DOHH2 (cell line): ENCODE measurements around the gene PPP2R5E.

Experiments used
- H3F3A ChIP-seq: fragments of 200-600 bp; sonication (generic), shearing (Covaris generic); 2 replicates; pipeline ENCODE4 v1.6.0; 2016; ENCODE audit warnings: antibody characterized with exemption, mild to moderate bottlenecking; ENCODE audit not compliant: control insufficient read depth, insufficient read depth
- H3K27ac ChIP-seq: fragments of 200-600 bp; sonication (generic); 2 replicates; pipeline ENCODE4 v1.5.1; 2014; ENCODE audit warnings: low read depth, mild to moderate bottlenecking, low read length, moderate library complexity
- H3K27me3 ChIP-seq: fragments of 200-600 bp; sonication (generic); 2 replicates; pipeline ENCODE4 v1.6.1; 2014; ENCODE audit warnings: mild to moderate bottlenecking, low read length, mixed read lengths; ENCODE audit not compliant: control insufficient read depth
- H3K36me3 ChIP-seq: fragments of 200-600 bp; sonication (generic); 2 replicates; pipeline ENCODE4 v1.6.1; 2014; ENCODE audit warnings: mild to moderate bottlenecking, low read length, moderate library complexity, mixed read lengths; ENCODE audit not compliant: control insufficient read depth
- H3K4me1 ChIP-seq: fragments of 200-600 bp; sonication (generic); 2 replicates; pipeline ENCODE4 v1.6.1; 2014; ENCODE audit warnings: mild to moderate bottlenecking, low read length, mixed read lengths; ENCODE audit not compliant: control insufficient read depth
- H3K4me2 ChIP-seq: fragments of 200-600 bp; sonication (generic); 2 replicates; pipeline ENCODE4 v1.6.0; 2014; ENCODE audit warnings: mild to moderate bottlenecking, low read length, moderate library complexity
- H3K4me3 ChIP-seq: fragments of 200-600 bp; sonication (generic); 2 replicates; pipeline ENCODE4 v1.5.1; 2014; ENCODE audit warnings: mild to moderate bottlenecking, low read length, mixed read lengths
- H3K79me2 ChIP-seq: fragments of 200-600 bp; sonication (generic); 2 replicates; pipeline ENCODE4 v1.6.1; 2014; ENCODE audit warnings: mild to moderate bottlenecking, low read length, mixed read lengths; ENCODE audit not compliant: control insufficient read depth
- H3K9me2 ChIP-seq: fragments of 200-600 bp; sonication (generic); replicated peaks from 2 replicates; pipeline ENCODE4 v1.6.1; 2014; ENCODE audit warnings: mild to moderate bottlenecking, low read length, mixed read lengths; ENCODE audit not compliant: control insufficient read depth
- H3K9me3 ChIP-seq: fragments of 200-600 bp; sonication (generic); 2 replicates; pipeline ENCODE4 v1.6.1; 2014; ENCODE audit warnings: antibody characterized with exemption, low read length, mixed read lengths; ENCODE audit not compliant: control insufficient read depth, insufficient read depth
- H4K20me1 ChIP-seq: fragments of 200-600 bp; sonication (generic); 2 replicates; pipeline ENCODE4 v1.6.0; 2014; ENCODE audit warnings: low read depth, mild to moderate bottlenecking, antibody characterized with exemption, low read length, moderate library complexity; ENCODE audit not compliant: control insufficient read depth, insufficient read depth
- CTCF ChIP-seq: fragments of 200-600 bp; sonication (generic); IDR thresholded peaks from one replicate; pipeline ENCODE4 v1.5.1; 2014; ENCODE audit warnings: antibody characterized with exemption, mild to moderate bottlenecking, low read depth, low read length; ENCODE audit not compliant: poor library complexity, severe bottlenecking
- EZH2phosphoT487 ChIP-seq: fragments of 200-600 bp; sonication (generic); IDR thresholded peaks from 2 replicates; pipeline ENCODE4 v1.6.1; 2017; ENCODE audit warnings: borderline replicate concordance, mild to moderate bottlenecking, antibody characterized with exemption, low read length, moderate library complexity, mixed read lengths

PPP2R5E gene

DNA sequence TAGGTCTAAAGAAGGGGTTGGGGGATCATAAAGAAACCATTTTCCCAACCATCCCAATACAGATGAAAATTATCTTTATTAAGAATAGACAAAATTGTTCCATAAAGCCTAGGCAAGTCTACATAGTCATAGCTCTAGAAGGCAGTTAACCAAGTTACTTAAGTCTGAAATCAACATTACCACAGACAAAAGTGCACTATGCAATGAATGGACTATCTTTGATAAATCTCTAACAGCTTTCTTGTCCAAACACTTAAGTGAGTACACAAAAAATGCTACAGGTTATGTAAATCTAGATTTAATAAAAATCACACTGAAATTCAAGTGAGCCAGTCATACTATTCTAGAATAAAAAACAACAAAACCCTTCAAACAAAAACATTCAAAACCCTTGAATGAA lies 137.5 kb downstream of the PPP2R5E start:
- peaks cover 4% of the 10 kb centered on the region for H3K36me3 ChIP-seq
- no peaks in the 10 kb centered on the region for H3F3A ChIP-seq
- no peak overlapping the region for H3K27ac ChIP-seq
- no peak overlapping the region for H3K4me3 ChIP-seq
- H3K4me1 ChIP-seq: no peaks in the 10 kb centered on the region
- no peaks in the 10 kb centered on the region for H3K9me2 ChIP-seq
- H3K79me2 ChIP-seq: no peaks in the 10 kb centered on the region
- no peaks in the 10 kb centered on the region for H3K27me3 ChIP-seq
- H3K9me3 ChIP-seq: no peaks in the 10 kb centered on the region
- H4K20me1 ChIP-seq: no peaks in the 10 kb centered on the region
- TF ChIP-seq EZH2phosphoT487 (no peak), CTCF (no peak)
- no peak overlapping the region for H3K4me2 ChIP-seq

- H3K4me2 ChIP-seq: no peak overlapping the region
- H3K27me3 ChIP-seq: no peaks in the 10 kb centered on the region
- no peaks in the 10 kb centered on the region for H4K20me1 ChIP-seq
- no peaks in the 10 kb centered on the region for H3K4me1 ChIP-seq
- no peaks in the 10 kb centered on the region for H3K79me2 ChIP-seq
- no peak overlapping the region for H3K27ac ChIP-seq
- TF ChIP-seq CTCF (no peak), EZH2phosphoT487 (no peak)
- H3K9me3 ChIP-seq: no peaks in the 10 kb centered on the region
- no peaks in the 10 kb centered on the region for H3F3A ChIP-seq
- H3K4me3 ChIP-seq: no peak overlapping the region
- no peaks in the 10 kb centered on the region for H3K9me2 ChIP-seq
- H3K36me3 ChIP-seq: peaks cover 6% of the 10 kb centered on the region
Measured at GRCh38 chr14:63404906-63405305, 138.3 kb downstream of the PPP2R5E start.

DNA sequence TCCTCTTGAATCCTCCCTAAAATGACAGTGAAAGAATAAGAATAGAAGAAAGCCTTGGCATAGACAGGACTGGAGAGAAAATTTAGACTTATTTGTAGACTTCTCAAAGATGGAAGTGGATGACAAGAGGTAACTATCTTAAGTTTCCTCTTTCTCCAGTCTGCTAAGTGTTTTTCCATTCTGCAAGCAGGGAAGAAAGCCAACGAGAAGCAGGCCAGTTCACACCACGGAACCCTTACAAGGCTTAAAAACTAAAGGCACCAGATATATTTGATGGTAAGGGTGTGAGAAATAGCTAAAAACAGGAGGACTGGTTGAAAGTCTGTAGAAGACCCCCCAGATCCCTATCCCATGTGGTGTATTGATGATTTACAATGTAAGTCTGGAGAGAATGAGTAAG lies 141.5 kb downstream of the PPP2R5E start:
- Histone ChIP-seq H3K4me3 (no peak overlapping the region), H3F3A (no peaks in the 10 kb centered on the region), H3K4me1 (no peaks in the 10 kb centered on the region), H3K36me3 (peaks cover 11% of the 10 kb centered on the region), H4K20me1 (no peaks in the 10 kb centered on the region), H3K9me3 (no peaks in the 10 kb centered on the region), H3K79me2 (no peaks in the 10 kb centered on the region), H3K27me3 (no peaks in the 10 kb centered on the region), H3K9me2 (no peaks in the 10 kb centered on the region), H3K27ac (no peak overlapping the region), H3K4me2 (no peak overlapping the region)
- no peak for TF ChIP-seq CTCF

DNA sequence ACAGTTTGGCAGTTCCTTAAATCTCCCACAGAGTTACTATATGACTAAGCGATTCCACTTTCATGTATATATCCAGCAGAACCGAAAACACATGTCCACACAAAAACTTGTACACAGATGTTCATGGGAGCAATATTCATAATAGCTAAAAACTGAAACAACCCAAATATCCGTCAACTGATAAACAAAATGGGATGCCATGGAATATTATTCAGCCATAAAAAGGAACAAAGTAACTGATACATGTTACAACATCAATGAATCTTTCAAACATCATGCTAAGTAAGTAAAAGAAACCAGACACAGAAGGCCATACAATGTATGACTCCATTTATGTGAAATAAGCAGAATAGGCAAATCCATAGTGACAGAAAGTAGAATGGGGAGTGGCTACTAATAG lies 144.2 kb downstream of the PPP2R5E start:
- no peaks in the 10 kb centered on the region for H3K9me2 ChIP-seq
- no peaks in the 10 kb centered on the region for H3K79me2 ChIP-seq
- H3K9me3 ChIP-seq: no peaks in the 10 kb centered on the region
- H3K4me3 ChIP-seq: no peak overlapping the region
- no peaks in the 10 kb centered on the region for H3F3A ChIP-seq
- H3K4me2 ChIP-seq: no peak overlapping the region
- peaks cover 21% of the 10 kb centered on the region for H3K36me3 ChIP-seq
- peaks cover 3% of the 10 kb centered on the region; the same call in 1 of the 2 replicates for H3K4me1 ChIP-seq
- TF ChIP-seq CTCF (no peak), EZH2phosphoT487 (no peak)
- H4K20me1 ChIP-seq: no peaks in the 10 kb centered on the region
- H3K27ac ChIP-seq: no peak overlapping the region
- no peaks in the 10 kb centered on the region for H3K27me3 ChIP-seq
